ENCODE results near the gene PHF14.
A peak's percentile ranks its signal among the peaks of the same experiment; 100 is the strongest.

The PHF14 gene

DNA sequence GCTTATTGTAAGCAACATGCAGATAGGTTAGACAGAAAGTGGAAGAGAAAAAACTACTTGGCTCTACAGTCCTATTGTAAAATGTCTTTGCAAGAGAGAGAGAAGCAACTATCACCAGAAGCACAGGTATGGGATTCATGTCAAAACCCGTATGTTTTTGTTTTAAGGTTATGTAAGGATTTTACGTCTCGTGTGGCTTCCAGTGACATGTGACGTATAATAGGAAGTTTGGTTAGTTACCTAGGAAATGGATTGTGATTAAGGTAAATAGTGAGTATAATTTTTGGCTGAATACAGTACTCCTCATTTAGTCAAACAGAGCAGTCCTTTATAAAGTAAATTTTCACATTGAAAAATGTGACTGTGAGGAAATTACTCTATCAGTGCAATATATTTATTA is 62.0 kb downstream of the PHF14 start:
- TF ChIP-seq, protein P1, sequence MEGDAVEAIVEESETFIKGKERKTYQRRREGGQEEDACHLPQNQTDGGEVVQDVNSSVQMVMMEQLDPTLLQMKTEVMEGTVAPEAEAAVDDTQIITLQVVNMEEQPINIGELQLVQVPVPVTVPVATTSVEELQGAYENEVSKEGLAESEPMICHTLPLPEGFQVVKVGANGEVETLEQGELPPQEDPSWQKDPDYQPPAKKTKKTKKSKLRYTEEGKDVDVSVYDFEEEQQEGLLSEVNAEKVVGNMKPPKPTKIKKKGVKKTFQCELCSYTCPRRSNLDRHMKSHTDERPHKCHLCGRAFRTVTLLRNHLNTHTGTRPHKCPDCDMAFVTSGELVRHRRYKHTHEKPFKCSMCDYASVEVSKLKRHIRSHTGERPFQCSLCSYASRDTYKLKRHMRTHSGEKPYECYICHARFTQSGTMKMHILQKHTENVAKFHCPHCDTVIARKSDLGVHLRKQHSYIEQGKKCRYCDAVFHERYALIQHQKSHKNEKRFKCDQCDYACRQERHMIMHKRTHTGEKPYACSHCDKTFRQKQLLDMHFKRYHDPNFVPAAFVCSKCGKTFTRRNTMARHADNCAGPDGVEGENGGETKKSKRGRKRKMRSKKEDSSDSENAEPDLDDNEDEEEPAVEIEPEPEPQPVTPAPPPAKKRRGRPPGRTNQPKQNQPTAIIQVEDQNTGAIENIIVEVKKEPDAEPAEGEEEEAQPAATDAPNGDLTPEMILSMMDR (conservative IDR thresholded peaks at IDR 0.05; ENCODE audit: control insufficient read depth, insufficient read depth, low read depth, low read length) = no peak

DNA sequence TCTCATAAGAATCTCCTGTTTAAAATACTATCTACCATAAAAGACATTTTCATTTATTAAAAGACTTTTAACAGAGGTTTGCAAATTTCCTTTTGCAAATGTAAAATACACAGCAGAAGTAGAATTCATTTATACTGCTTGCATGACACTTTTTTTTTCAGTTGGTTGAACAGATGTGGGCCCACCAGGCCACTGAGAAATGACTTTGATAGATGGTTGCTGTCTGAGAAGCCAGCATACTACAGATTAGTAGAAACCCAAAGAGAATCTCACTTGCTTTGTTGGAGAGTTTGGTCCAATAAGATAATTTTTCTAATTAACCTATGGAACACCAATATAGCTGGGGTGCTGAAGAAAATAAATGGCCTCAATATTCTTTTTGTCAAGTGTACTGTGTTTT is 66.3 kb downstream of the PHF14 start:
- H3K4me3 ChIP-seq (ENCODE audit: control insufficient read depth, low read depth, low read length) = no peak overlapping the region
- no peak for DNase-seq (ENCODE audit: low read depth)
- TF ChIP-seq, protein P1 (conservative IDR thresholded peaks at IDR 0.05; ENCODE audit: control insufficient read depth, insufficient read depth, low read depth, low read length) = no peak

More for the DNA sequence above, 62.0 kb downstream of the PHF14 start:
- no peak overlapping the region for H3K4me3 ChIP-seq (ENCODE audit: control insufficient read depth, low read depth, low read length)
- no peak for DNase-seq (ENCODE audit: low read depth)

- TF ChIP-seq, protein P1 (conservative IDR thresholded peaks at IDR 0.05; ENCODE audit: control insufficient read depth, insufficient read depth, low read depth, low read length) = no peak
- no peak overlapping the region for H3K4me3 ChIP-seq (ENCODE audit: control insufficient read depth, low read depth, low read length)
- no peak for DNase-seq (ENCODE audit: low read depth)
These were observed 80.4 kb downstream of the PHF14 start for GRCh38 chr7:11054033-11054432.

DNA sequence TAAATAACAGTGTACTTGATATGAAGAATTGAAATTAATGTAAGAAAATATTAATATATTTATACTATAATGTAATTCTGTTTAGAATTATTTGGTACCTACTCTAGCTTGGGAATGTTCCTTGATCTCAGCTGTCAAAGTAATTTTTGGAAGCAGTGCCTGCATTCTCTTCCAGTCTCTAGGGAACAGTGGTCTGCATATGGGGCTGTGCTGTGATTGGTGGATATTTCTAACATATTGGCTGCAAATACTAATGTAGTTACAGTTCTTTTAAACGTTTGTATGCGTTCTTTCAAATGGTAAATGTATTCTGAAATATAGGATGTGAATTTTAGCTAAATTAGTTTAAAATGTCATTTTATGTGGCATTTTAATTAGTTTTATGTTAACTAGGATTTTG is 87.2 kb downstream of the PHF14 start:
- TF ChIP-seq, protein P1 (conservative IDR thresholded peaks at IDR 0.05; ENCODE audit: control insufficient read depth, insufficient read depth, low read depth, low read length) = no peak
- H3K4me3 ChIP-seq (ENCODE audit: control insufficient read depth, low read depth, low read length) = no peak overlapping the region
- DNase-seq (ENCODE audit: low read depth) = peak; percentile 6

GRCh38 chr7:11062110-11062509 is 88.4 kb downstream of the PHF14 start:
- H3K4me3 ChIP-seq (ENCODE audit: control insufficient read depth, low read depth, low read length) = no peak overlapping the region
- no peak for DNase-seq (ENCODE audit: low read depth)
- TF ChIP-seq, protein P1 (conservative IDR thresholded peaks at IDR 0.05; ENCODE audit: control insufficient read depth, insufficient read depth, low read depth, low read length) = no peak

DNA sequence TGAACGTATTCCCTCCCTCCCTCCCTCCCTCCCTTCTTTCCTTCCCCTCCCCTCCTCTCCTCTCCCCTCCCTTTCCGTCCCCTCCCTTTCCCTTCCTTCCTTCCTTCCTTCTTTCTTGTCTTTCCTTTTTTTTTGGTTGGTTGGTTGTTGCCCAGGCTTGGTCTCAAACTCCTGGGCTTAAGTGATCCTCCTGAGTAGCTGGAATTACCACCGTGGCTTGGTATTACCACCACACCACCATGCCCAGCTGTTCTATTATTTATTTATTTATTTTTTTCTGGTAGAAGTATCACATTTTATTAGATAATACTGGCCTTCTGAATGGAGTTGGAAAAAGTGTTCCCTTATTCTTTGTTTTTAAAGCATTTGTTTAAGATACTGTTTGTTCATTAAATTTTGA is 95.9 kb downstream of the PHF14 start:
- H3K4me3 ChIP-seq (ENCODE audit: control insufficient read depth, low read depth, low read length) = no peak overlapping the region
- no peak for DNase-seq (ENCODE audit: low read depth)
- TF ChIP-seq, protein P1 (conservative IDR thresholded peaks at IDR 0.05; ENCODE audit: control insufficient read depth, insufficient read depth, low read depth, low read length) = no peak

DNA sequence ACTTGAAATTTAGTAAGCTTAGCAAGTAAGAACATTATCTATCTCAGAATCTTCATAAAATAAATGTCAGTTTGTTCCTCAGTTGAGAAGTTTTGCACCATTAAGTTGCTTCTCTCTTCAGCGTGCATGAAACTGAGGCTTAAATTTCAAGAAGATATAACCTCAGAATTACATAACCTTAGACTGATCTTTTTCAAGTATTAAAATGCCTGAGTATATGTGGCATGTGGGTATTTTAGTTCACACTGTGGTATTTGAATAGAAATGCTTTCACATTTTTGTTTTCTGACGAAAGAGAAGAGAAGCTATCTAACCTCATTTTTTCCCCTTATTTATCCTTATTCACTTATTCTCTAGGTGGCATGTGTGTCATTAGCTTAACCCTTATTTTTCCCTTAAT is 104.1 kb downstream of the PHF14 start:
- no peak for DNase-seq (ENCODE audit: low read depth)
- H3K4me3 ChIP-seq (ENCODE audit: control insufficient read depth, low read depth, low read length) = no peak overlapping the region
- TF ChIP-seq, protein P1 (conservative IDR thresholded peaks at IDR 0.05; ENCODE audit: control insufficient read depth, insufficient read depth, low read depth, low read length) = no peak

Data from fibroblast of mammary gland (primary cell).